Breast epithelium (tissue), 3 donors: ENCODE results near the gene GAB2.

ENCODE experiments used
- CTCF ChIP-seq, 3 donors: fragments of 450-650 bp; IDR thresholded peaks; one replicate each; pipeline ENCODE4 v1.5.1; 2016 to 2017; ENCODE audit warnings: antibody characterized with exemption in 3 of 3, mild to moderate bottlenecking in 3 of 3, moderate library complexity in 3 of 3
- POLR2A ChIP-seq: fragments of 450-650 bp; IDR thresholded peaks from one replicate; pipeline ENCODE4 v1.6.1; 2016; ENCODE audit warnings: antibody characterized with exemption, mild to moderate bottlenecking, moderate library complexity
- POLR2AphosphoS5 ChIP-seq, 3 donors: sonication (generic); formaldehyde crosslinking; IDR thresholded peaks; one replicate each; pipeline ENCODE4 v1.6.1; 2017; ENCODE audit warnings: antibody characterized with exemption in 3 of 3

- TF ChIP-seq POLR2A (no peak), CTCF (IDR thresholded peaks at IDR 0.05) (no peak), POLR2AphosphoS5 (IDR thresholded peaks at IDR 0.05) (no peak)
These were observed 10.9 kb downstream of the GAB2 start for GRCh38 chr11:78406568-78407196.
